Progenitor cell of endocrine pancreas (in vitro differentiated cells): Measurements from ENCODE around the gene ARHGAP6. TPM values are rescaled to one million over a fixed set of nuclear protein-coding genes. Genes with fewer than 3 reads are reported as not detected.

ENCODE experiments used
- DNase-seq: peaks from one replicate; pipeline ENCODE4 v3.0.0; 2021; ENCODE audit warnings: low spot score; ENCODE audit not compliant: unreplicated experiment
- H3K27ac Mint-ChIP-seq: 2 replicates; pipeline ENCODE4 v1.8.0; 2021; ENCODE audit warnings: mild to moderate bottlenecking, moderate library complexity, mixed read lengths
- H3K27me3 Mint-ChIP-seq: 2 replicates; pipeline ENCODE4 v1.8.0; 2021; ENCODE audit warnings: mixed read lengths
- H3K36me3 Mint-ChIP-seq: 2 replicates; pipeline ENCODE4 v1.8.0; 2022; ENCODE audit warnings: mixed read lengths; ENCODE audit not compliant: insufficient read depth
- H3K4me1 Mint-ChIP-seq: 2 replicates; pipeline ENCODE4 v1.8.0; 2021; ENCODE audit warnings: low read depth, mixed read lengths
- H3K4me3 Mint-ChIP-seq: 2 replicates; pipeline ENCODE4 v1.8.0; 2021; ENCODE audit warnings: low read depth, mild to moderate bottlenecking, moderate library complexity, mixed read lengths
- H3K9me3 Mint-ChIP-seq: 2 replicates; pipeline ENCODE4 v1.8.0; 2021; ENCODE audit warnings: low read depth, mixed read lengths
- CTCF ChIP-seq: fragments of 200-600 bp; sonication (generic); IDR thresholded peaks from one replicate; pipeline ENCODE4 v1.5.0; 2021; ENCODE audit warnings: antibody characterized with exemption, mild to moderate bottlenecking; ENCODE audit not compliant: unreplicated experiment
- total RNA-seq: library from RNA; stranded (reverse); gene quantifications from 2 replicates; pipeline ENCODE4 v1.2.1, GENCODE V29; 2021

The ARHGAP6 gene
- total RNA-seq, 1 donor from 2014 or later = 1.9 TPM

- H3K9me3 Mint-ChIP-seq = peaks cover 19% of the 10 kb centered on the region
- H3K4me1 Mint-ChIP-seq = no peaks in the 10 kb centered on the region
- no peak for TF ChIP-seq CTCF
- no peaks in the 10 kb centered on the region for H3K27me3 Mint-ChIP-seq
- no peaks in the 10 kb centered on the region for H3K36me3 Mint-ChIP-seq
- no peak overlapping the region for H3K27ac Mint-ChIP-seq
- no peak overlapping the region for H3K4me3 Mint-ChIP-seq
- no peak for DNase-seq
Measured at GRCh38 chrX:11600578-11600977, 65.1 kb downstream of the ARHGAP6 start.

- Mint-ChIP-seq H3K4me3 (no peak overlapping the region), H3K27ac (no peak overlapping the region), H3K36me3 (no peaks in the 10 kb centered on the region), H3K9me3 (peaks cover 21% of the 10 kb centered on the region), H3K4me1 (no peaks in the 10 kb centered on the region), H3K27me3 (no peaks in the 10 kb centered on the region)
- no peak for TF ChIP-seq CTCF
- no peak for DNase-seq
Measured at GRCh38 chrX:11597479-11597878, 68.2 kb downstream of the ARHGAP6 start.

- no peak for DNase-seq
- H3K4me3 Mint-ChIP-seq = no peak overlapping the region
- H3K36me3 Mint-ChIP-seq = no peaks in the 10 kb centered on the region
- no peak overlapping the region for H3K27ac Mint-ChIP-seq
- no peaks in the 10 kb centered on the region for H3K27me3 Mint-ChIP-seq
- H3K9me3 Mint-ChIP-seq = peaks cover 11% of the 10 kb centered on the region
- no peak for TF ChIP-seq CTCF
- no peaks in the 10 kb centered on the region for H3K4me1 Mint-ChIP-seq
Measured at GRCh38 chrX:11591723-11592346, 73.9 kb downstream of the ARHGAP6 start.

- H3K27ac Mint-ChIP-seq = no peak overlapping the region
- DNase-seq = no peak
- H3K9me3 Mint-ChIP-seq = peaks cover 21% of the 10 kb centered on the region
- H3K27me3 Mint-ChIP-seq = no peaks in the 10 kb centered on the region
- no peak for TF ChIP-seq CTCF
- H3K36me3 Mint-ChIP-seq = no peaks in the 10 kb centered on the region
- H3K4me3 Mint-ChIP-seq = no peak overlapping the region
- H3K4me1 Mint-ChIP-seq = no peaks in the 10 kb centered on the region
Measured at GRCh38 chrX:11589641-11590040, 76.1 kb downstream of the ARHGAP6 start.

GRCh38 chrX:11588097-11588496 lies 77.6 kb downstream of the ARHGAP6 start:
- Mint-ChIP-seq H3K27ac (no peak overlapping the region), H3K27me3 (no peaks in the 10 kb centered on the region), H3K4me3 (no peak overlapping the region), H3K9me3 (peaks cover 21% of the 10 kb centered on the region), H3K36me3 (no peaks in the 10 kb centered on the region), H3K4me1 (no peaks in the 10 kb centered on the region)
- TF ChIP-seq CTCF = no peak
- DNase-seq = no peak
